GM13976 (cell line): ENCODE data around the gene PACSIN3.

Experiments
- DNase-seq: peaks from one replicate; pipeline ENCODE4 v3.0.0; 2012; ENCODE audit warnings: low spot score
- in situ Hi-C: fragments of 300-500 bp; cut with MboI; formaldehyde crosslinking; loops from one replicate; pipeline ENCODE4 v1.12.0; 2022; ENCODE audit warnings: low sequenced_read_pairs, mixed read lengths, inconsistent platforms; ENCODE audit not compliant: unreplicated experiment
- TF ChIP-seq, protein P1 (sequence below): IDR thresholded peaks from 2 replicates; pipeline ENCODE4 v1.5.1; 2012; ENCODE audit warnings: borderline replicate concordance, mild to moderate bottlenecking; ENCODE audit not compliant: insufficient read depth; ENCODE audit errors: extremely low read depth, missing control alignments, control extremely low read depth

The PACSIN3 gene

DNA sequence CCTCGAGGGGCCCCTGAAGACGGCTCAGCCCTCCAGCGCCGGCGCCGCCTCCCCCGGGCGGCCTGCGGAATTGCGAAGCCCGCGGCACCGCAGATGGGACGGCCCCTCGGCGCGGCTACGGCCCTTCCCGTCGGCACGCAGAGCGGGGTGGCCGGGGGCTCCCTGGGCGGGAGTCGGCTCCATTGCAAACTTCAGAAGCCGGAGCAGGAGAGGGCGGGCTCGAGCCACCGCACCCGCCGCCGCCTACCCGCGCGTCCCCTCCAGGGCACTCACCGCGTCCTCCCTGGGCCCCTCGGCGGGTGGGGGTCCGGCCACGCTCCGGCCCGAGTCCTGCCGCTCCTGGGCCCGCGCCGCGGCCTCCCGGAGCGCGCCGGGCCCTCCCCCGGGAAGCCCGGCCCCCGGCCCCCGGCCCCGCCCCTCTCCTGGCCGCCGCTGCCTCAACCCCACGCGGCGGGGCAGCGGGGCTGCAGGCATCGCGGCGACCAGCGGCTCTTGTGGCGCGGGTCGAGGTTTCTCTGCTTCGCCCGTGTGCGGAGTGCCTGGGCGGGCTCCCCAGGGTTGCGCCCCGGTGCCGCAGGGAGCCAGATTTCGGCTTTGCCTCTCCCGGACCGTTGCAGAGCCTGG is at the start of gene PACSIN3:
Gene PACSIN3, minus strand, starts transcription at position 359 of the 624 bp plus-strand sequence. CDS start 3,707 bp downstream, outside the sequence.
- in situ Hi-C loops = loop anchor here (10.0 kb wide), 1 partner anchor 79 kb away; no protein-coding TSS in a partner anchor
- peak; percentile 78 for DNase-seq
- TF ChIP-seq, protein P1, sequence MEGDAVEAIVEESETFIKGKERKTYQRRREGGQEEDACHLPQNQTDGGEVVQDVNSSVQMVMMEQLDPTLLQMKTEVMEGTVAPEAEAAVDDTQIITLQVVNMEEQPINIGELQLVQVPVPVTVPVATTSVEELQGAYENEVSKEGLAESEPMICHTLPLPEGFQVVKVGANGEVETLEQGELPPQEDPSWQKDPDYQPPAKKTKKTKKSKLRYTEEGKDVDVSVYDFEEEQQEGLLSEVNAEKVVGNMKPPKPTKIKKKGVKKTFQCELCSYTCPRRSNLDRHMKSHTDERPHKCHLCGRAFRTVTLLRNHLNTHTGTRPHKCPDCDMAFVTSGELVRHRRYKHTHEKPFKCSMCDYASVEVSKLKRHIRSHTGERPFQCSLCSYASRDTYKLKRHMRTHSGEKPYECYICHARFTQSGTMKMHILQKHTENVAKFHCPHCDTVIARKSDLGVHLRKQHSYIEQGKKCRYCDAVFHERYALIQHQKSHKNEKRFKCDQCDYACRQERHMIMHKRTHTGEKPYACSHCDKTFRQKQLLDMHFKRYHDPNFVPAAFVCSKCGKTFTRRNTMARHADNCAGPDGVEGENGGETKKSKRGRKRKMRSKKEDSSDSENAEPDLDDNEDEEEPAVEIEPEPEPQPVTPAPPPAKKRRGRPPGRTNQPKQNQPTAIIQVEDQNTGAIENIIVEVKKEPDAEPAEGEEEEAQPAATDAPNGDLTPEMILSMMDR = no peak

GRCh38 chr11:47235163-47235562 is 48.9 kb upstream of the PACSIN3 start:
- TF ChIP-seq, protein P1 = no peak
- in situ Hi-C loops = no loop called here
- DNase-seq = no peak

DNA sequence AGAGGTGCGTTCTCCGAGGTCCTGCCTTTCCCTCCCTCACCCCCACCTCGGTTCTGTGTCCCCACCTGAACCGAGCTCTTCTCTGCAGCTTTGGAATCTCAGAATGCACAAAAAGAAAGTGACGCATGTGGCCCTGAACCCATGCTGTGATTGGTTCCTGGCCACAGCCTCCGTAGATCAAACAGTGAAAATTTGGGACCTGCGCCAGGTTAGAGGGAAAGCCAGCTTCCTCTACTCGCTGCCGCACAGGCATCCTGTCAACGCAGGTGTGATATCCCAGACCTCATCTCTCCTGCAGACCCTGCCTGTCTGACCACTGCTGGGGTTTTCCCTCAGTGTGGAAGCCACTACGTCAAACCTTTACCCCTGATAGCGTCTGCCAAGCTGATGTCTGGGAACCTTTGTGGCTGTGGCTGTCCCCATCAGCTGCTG is 48.5 kb upstream of the PACSIN3 start:
- TF ChIP-seq, protein P1 = no peak
- in situ Hi-C loops = no loop called here
- no peak for DNase-seq

- DNase-seq = no peak
- in situ Hi-C loops = no loop called here
- TF ChIP-seq, protein P1 = no peak
Measured at GRCh38 chr11:47233989-47234668, 47.9 kb upstream of the PACSIN3 start.

DNA sequence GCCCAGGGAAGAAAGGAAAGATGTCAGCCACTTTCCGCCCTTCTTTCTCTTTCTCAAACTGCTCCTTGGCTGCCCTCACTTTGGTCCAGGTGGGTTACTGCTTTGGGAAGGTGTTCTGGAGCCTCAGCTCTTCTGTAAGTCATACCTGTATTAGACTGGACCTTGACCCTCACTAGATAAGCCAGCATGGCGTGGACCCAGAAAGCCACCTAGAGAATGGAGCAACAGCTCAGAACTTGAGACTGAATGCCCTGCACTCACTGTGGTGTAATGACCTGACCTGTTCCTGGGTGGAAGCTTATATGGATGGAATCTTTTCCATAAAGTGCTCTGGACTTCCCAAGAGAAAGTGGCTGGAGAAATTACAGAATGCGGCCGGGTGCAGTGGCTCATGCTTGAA is 46.8 kb upstream of the PACSIN3 start:
- DNase-seq = no peak
- TF ChIP-seq, protein P1 = no peak
- in situ Hi-C loops = no loop called here

DNA sequence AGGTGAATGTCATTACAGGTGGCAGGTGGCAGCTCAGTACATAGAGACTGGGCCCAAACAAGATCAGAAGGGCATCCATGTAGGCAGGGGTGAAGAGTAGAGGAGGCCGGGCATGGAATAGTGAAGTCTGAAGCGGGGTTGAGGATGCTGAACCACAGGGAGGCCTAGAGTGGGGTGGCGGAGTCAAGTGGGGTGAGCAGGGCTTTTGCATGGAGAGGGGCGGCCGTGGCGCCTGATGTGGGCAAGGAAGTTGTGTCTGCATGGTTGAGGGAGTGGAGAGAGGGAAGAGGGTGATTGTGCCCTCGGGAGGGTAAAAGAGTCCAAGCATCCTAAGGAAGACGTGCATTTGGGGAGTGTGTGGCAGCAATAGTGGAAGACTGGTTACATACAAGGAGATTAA is 42.9 kb upstream of the PACSIN3 start:
- peak; percentile 3 for DNase-seq
- in situ Hi-C loops = no loop called here
- TF ChIP-seq, protein P1 = no peak
